Measurements from ENCODE around the gene MGP. TPM values are rescaled to one million over a fixed set of nuclear protein-coding genes. Genes with fewer than 3 reads are reported as not detected.

MGP gene
- total and polyA plus RNA-seq, 2 experiments from 2014 or later, result 0.60 TPM; not detected in 1

DNA sequence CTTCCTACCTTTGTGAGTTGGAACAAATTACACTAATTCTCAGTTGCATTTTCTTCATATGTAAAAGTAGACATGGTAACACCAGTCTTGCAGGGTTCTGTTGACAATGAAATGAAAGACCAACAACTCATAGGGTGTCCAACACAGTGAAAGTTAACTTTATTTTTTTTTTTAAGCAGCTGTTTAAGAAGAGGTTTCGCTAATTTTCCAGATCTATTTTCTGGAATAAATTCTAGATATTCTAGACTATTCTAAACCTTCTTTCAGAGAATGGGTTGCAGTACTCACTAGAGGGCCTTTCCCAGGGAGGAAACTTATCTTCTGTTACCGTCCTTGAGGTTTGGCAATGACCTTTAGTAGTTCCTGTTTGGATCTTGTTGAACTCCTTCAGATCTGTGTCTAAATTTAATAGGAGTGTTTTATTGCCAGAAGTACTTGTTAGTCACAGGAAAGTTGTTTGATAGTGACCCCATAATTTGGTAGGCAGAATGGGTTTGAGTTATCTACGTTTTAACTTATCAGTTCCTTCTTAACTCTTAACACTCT is 39.5 kb downstream of the MGP start:
- Histone ChIP-seq H3K27me3 (ENCODE audit: insufficient read depth) (no peaks in the 10 kb centered on the region), H3K79me2 (replicated peaks; ENCODE audit: insufficient read depth) (no peaks in the 10 kb centered on the region), H3K9me2 (ENCODE audit: insufficient read depth) (no peaks in the 10 kb centered on the region), H3K4me2 (no peak overlapping the region), H3K4me3 (no peak overlapping the region), H3K4me1 (ENCODE audit: insufficient read depth) (no peaks in the 10 kb centered on the region), H3K27ac (ENCODE audit: low read depth) (no peak overlapping the region), H2AFZ (peak overlapping the region; percentile 1), H3F3A (replicated peaks; ENCODE audit: low read depth) (no peaks in the 10 kb centered on the region), H4K20me1 (replicated peaks; ENCODE audit: insufficient read depth) (no peaks in the 10 kb centered on the region), H3K36me3 (ENCODE audit: insufficient read depth) (no peaks in the 10 kb centered on the region)
- H3K4me1 Mint-ChIP-seq, result no peaks in the 10 kb centered on the region
- peaks cover 3% of the 10 kb centered on the region for H3K27me3 Mint-ChIP-seq (ENCODE audit: insufficient read depth, low read depth, poor library complexity)
- no peaks in the 10 kb centered on the region for H3K36me3 Mint-ChIP-seq (ENCODE audit: low read depth)
- TF ChIP-seq STAT1 (IDR thresholded peaks at IDR 0.05; ENCODE audit: unreplicated experiment) (no peak), EZH2phosphoT487 (IDR thresholded peaks at IDR 0.05; ENCODE audit: unreplicated experiment) (no peak), ZNF331 (CRISPR knock-in tag; IDR thresholded peaks at IDR 0.05; ENCODE audit: low read depth) (no peak), EZH2 (IDR thresholded peaks at IDR 0.05; ENCODE audit: low read depth, unreplicated experiment) (no peak), CREB1 (CRISPR knock-in tag; IDR thresholded peaks at IDR 0.05; ENCODE audit: low read depth) (no peak), REST (IDR thresholded peaks at IDR 0.05; ENCODE audit: unreplicated experiment) (no peak), ZNF114 (CRISPR knock-in tag; IDR thresholded peaks at IDR 0.05) (no peak), NANOG (IDR thresholded peaks at IDR 0.05; ENCODE audit: borderline replicate concordance) (no peak), POLR2AphosphoS5 (IDR thresholded peaks at IDR 0.05; ENCODE audit: low read depth) (no peak), ETS1 (IDR thresholded peaks at IDR 0.05) (no peak), JUNB (IDR thresholded peaks at IDR 0.05; ENCODE audit: unreplicated experiment) (no peak)
- TF ChIP-seq, protein P1, sequence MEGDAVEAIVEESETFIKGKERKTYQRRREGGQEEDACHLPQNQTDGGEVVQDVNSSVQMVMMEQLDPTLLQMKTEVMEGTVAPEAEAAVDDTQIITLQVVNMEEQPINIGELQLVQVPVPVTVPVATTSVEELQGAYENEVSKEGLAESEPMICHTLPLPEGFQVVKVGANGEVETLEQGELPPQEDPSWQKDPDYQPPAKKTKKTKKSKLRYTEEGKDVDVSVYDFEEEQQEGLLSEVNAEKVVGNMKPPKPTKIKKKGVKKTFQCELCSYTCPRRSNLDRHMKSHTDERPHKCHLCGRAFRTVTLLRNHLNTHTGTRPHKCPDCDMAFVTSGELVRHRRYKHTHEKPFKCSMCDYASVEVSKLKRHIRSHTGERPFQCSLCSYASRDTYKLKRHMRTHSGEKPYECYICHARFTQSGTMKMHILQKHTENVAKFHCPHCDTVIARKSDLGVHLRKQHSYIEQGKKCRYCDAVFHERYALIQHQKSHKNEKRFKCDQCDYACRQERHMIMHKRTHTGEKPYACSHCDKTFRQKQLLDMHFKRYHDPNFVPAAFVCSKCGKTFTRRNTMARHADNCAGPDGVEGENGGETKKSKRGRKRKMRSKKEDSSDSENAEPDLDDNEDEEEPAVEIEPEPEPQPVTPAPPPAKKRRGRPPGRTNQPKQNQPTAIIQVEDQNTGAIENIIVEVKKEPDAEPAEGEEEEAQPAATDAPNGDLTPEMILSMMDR (conservative IDR thresholded peaks at IDR 0.05; ENCODE audit: low read depth in 2 of 2), result no peak
- TF ChIP-seq, protein P2, sequence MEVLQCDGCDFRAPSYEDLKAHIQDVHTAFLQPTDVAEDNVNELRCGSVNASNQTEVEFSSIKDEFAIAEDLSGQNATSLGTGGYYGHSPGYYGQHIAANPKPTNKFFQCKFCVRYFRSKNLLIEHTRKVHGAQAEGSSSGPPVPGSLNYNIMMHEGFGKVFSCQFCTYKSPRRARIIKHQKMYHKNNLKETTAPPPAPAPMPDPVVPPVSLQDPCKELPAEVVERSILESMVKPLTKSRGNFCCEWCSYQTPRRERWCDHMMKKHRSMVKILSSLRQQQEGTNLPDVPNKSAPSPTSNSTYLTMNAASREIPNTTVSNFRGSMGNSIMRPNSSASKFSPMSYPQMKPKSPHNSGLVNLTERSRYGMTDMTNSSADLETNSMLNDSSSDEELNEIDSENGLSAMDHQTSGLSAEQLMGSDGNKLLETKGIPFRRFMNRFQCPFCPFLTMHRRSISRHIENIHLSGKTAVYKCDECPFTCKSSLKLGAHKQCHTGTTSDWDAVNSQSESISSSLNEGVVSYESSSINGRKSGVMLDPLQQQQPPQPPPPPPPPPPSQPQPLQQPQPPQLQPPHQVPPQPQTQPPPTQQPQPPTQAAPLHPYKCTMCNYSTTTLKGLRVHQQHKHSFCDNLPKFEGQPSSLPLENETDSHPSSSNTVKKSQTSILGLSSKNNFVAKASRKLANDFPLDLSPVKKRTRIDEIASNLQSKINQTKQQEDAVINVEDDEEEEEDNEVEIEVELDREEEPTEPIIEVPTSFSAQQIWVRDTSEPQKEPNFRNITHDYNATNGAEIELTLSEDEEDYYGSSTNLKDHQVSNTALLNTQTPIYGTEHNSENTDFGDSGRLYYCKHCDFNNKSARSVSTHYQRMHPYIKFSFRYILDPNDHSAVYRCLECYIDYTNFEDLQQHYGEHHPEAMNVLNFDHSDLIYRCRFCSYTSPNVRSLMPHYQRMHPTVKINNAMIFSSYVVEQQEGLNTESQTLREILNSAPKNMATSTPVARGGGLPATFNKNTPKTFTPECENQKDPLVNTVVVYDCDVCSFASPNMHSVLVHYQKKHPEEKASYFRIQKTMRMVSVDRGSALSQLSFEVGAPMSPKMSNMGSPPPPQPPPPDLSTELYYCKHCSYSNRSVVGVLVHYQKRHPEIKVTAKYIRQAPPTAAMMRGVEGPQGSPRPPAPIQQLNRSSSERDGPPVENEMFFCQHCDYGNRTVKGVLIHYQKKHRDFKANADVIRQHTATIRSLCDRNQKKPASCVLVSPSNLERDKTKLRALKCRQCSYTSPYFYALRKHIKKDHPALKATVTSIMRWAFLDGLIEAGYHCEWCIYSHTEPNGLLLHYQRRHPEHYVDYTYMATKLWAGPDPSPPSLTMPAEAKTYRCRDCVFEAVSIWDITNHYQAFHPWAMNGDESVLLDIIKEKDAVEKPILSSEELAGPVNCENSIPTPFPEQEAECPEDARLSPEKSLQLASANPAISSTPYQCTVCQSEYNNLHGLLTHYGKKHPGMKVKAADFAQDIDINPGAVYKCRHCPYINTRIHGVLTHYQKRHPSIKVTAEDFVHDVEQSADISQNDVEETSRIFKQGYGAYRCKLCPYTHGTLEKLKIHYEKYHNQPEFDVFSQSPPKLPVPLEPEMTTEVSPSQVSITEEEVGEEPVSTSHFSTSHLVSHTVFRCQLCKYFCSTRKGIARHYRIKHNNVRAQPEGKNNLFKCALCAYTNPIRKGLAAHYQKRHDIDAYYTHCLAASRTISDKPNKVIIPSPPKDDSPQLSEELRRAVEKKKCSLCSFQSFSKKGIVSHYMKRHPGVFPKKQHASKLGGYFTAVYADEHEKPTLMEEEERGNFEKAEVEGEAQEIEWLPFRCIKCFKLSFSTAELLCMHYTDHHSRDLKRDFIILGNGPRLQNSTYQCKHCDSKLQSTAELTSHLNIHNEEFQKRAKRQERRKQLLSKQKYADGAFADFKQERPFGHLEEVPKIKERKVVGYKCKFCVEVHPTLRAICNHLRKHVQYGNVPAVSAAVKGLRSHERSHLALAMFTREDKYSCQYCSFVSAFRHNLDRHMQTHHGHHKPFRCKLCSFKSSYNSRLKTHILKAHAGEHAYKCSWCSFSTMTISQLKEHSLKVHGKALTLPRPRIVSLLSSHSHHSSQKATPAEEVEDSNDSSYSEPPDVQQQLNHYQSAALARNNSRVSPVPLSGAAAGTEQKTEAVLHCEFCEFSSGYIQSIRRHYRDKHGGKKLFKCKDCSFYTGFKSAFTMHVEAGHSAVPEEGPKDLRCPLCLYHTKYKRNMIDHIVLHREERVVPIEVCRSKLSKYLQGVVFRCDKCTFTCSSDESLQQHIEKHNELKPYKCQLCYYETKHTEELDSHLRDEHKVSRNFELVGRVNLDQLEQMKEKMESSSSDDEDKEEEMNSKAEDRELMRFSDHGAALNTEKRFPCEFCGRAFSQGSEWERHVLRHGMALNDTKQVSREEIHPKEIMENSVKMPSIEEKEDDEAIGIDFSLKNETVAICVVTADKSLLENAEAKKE (CRISPR knock-in tag; IDR thresholded peaks at IDR 0.05), result no peak
- no peaks in the 10 kb centered on the region for H3K9me3 Mint-ChIP-seq
- H3K27ac Mint-ChIP-seq, result no peak overlapping the region
- no peak for ATAC-seq
- no peak for DNase-seq (ENCODE audit: low spot score)
- H3K4me3 Mint-ChIP-seq, result no peak overlapping the region

Data from GM23338 (cell line).